ENCODE data around the gene YDJC.
"Not testable (repeated sequence)": the region's sequence is repeated elsewhere in the genome, so short reads cannot be mapped to it uniquely, and the experiment has no call there.

The YDJC gene

DNA sequence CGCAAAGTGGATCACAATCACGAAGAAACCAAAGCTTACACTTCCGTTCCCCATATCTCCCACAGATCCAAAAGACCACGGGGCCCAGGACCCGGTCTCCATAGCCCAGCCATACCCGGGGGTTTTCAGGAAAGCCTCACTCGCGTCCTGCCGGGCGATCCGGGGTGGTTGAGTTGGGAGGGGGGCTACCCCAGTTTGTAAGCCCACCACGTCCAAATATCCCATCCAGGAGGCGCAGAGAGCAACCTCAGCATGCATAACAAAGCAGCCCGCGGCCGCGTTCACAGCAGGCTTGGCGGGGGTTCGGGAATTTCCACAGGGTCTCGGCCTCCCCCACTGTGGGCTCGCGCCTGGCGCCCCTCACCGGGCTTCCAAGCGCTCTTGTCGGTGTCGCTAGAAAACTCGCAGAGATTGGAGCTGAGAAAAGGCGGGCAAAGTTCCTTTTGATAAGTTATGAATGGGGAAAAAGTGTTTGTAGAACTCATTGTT is 21.7 kb upstream of the YDJC start:
- FAIRE-seq = no peak

DNA sequence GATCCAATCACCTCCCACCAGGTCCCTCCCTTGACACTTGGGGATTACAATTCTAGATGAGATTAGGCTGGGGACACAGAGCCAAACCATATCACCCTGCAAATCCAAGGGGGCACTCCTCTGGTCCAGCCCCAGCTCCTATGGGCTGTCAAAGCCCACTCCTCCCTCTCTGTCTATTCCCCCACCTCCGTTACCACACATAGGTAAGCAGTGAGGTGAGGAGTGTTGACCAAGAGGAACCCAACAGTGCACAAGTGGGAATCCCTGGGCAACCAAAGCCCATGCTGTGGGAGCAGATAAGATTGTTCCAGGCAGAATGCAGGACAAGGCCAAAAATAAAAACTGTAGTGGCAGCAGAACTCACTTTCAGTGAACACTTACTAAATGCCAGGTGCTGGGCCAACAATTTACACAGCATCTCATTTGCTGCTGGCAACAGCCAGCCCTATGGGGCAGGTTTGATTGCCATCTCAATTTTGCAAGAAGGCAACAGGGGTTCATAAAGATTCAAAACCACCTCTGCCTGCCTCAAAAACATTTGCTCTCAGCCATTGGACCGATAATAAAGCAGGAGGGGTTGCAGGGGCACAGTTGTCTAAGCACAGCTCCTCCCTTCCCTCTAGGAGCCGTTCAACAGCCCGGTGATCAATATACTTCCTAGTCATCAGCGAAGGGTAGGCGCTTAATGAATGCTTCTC is 21.1 kb upstream of the YDJC start:
- FAIRE-seq = no peak

DNA sequence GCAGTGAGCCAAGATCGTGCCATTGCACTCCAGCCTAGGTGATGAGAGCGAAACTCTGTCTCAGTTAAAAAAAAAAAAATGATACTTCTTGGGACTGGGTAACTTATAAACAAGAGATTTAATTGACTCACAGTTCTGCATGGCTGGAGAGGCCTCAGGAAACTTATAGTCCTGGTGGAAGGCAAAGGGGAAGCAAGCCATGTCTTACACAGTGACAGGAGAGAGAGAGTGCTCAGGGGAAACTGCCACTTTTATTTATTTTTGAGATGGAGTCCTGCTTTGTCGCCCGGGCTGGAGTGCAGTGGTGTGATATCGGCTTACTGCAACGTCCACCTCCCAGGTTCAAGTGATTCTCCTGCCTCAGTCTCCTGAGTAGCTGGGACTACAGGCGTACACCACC is 20.5 kb upstream of the YDJC start:
- FAIRE-seq = no peak

- peak; percentile 94 for FAIRE-seq
Observed at GRCh38 chr22:21646608-21647590, 17.1 kb upstream of the YDJC start.

DNA sequence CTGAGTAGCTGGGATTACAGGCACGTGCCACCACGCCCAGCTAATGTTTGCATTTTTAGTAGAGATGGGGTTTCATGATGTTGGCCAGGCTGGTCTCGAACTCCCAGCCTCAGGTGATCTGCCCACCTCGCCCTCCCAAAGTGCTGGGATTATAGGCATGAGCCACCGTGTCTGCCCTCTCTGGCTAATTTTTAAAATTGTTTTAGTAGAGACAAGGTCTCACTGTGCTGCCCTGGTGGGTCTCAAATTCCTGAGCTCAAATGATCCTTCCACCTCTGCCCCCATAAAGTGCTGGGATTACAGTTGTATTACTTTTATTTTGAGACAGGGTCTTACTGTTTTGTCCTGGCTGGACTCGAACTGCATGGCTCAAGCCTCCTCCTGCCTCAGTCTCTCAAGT is 15.7 kb upstream of the YDJC start:
- FAIRE-seq = not testable (repeated sequence)

DNA sequence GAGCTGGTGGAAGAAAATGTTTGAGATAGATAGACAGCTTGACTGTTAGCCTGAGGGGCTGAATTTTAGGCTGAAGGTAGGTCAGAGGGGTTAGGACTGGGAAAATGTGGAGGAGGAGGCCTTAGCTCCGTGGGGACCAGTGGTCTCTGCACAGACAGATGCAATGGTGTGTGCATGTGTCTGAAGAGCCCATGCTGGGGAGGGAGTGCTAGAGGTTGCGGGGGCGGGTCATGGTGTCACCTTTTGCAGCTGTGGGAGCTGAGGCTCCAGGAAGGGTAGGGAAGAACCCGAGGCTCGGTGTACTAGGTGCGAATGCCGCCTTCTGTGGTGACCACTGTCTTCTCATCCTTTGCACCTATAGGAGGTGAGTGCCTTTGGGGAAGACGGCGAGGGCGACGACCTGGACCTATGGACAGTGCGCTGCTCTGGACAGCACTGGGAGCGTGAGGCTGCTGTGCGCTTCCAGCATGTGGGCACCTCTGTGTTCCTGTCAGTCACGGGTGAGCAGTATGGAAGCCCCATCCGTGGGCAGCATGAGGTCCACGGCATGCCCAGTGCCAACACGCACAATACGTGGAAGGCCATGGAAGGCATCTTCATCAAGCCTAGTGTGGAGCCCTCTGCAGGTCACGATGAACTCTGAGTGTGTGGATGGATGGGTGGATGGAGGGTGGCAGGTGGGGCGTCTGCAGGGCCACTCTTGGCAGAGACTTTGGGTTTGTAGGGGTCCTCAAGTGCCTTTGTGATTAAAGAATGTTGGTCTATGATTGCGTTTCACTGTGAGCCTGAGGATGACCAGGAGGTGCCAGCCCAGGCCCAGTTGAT is 13.9 kb upstream of the YDJC start:
- no peak for FAIRE-seq

DNA sequence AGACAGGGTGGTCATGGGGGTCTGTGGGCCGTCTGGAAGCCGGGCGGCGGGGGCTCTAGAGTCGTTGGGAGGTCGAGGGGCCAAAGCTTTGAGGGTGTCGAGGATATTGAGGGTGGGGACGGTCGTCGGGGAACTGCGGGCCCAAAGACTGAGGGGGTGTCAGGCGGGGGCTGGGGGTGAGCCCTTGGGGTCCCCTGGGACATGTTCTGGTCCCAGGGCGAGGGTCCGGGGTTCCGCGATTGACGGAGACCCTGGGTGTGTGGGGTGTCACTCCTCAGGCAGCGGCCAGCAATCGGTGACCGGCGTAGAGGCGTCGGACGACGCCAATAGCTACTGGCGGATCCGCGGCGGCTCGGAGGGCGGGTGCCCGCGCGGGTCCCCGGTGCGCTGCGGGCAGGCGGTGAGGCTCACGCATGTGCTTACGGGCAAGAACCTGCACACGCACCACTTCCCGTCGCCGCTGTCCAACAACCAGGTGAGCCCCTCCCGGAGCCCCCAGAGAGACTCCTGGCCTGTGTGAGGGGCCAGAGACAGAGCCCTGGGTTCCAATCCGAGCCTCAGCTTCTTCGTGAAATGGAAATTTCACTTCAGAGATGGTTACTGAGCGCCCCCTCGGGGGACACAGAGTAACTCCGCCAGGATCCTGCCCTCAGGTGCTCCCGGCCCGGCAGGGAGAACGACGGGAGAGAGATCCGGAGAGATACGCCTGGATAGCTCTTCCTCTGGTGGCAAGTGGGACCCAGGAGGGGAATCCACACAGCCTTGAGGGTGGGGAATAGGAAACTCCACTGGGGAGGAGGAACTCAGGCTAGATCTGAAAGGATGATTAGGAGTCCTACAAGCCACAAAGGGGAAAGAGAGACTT is 13.0 kb upstream of the YDJC start:
- peak; percentile 76 for FAIRE-seq

DNA sequence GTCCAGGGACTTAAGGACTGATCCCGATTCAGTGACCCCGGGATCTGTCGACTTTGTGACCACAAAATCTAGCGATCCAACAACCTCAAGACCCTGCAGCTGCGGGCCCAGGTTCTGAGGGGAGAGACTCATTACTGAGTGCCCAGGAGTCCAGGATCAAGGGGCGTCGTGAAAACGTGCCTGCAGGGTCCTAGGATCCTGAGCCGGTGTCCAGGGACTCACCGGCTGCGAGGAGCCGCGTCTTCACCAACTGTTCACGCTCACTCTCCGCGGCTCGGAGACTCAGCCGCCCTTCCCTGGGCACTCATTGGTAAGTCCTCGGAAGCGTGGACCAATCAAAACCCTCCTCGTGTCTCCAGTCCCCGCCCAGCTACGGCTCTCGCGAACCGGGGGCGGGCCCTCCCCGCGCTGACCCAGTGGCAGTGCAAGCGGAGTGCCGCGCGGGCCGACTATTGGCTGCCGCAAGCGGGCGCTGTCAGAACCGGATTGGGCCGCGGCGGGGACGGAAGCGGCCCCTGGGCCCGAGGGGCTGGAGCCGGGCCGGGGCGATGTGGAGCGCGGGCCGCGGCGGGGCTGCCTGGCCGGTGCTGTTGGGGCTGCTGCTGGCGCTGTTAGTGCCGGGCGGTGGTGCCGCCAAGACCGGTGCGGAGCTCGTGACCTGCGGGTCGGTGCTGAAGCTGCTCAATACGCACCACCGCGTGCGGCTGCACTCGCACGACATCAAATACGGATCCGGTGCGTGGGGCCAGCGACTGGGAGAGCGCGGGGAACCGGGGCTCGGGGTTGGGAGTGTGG is 12.2 kb upstream of the YDJC start, which contains the start of gene SDF2L1:
Gene SDF2L1 (plus strand): TSS at position 514 of the 795 bp plus-strand sequence. CDS start 35 bp downstream, at position 549.
- peak; percentile 98 for FAIRE-seq

GRCh38 chr22:21641417-21641788 is 11.6 kb upstream of the YDJC start:
- FAIRE-seq = no peak

GRCh38 chr22:21640810-21641209 is 11.0 kb upstream of the YDJC start:
- no peak for FAIRE-seq

GRCh38 chr22:21639359-21639758 is 9.5 kb upstream of the YDJC start:
- FAIRE-seq = no peak

DNA sequence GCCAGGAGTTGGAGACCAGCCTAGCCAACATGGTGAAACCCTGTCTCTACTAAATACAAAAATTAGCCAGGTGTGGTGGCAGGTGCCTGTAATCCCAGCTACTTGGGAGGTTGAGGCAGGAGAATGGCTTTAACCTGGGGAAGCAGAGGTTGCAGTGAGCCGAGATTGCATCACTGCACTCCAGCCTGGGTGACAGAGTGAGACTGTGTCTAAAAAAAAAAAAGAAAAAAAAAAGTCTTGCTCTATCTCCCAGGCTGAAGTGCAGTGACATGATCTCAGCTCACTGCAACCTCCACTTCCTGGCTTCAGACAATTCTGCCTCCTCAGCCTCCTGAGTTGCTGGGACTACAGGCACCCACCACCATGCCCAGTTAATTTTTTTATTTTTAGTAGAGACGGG is 7.6 kb upstream of the YDJC start:
- not testable (repeated sequence) for FAIRE-seq

DNA sequence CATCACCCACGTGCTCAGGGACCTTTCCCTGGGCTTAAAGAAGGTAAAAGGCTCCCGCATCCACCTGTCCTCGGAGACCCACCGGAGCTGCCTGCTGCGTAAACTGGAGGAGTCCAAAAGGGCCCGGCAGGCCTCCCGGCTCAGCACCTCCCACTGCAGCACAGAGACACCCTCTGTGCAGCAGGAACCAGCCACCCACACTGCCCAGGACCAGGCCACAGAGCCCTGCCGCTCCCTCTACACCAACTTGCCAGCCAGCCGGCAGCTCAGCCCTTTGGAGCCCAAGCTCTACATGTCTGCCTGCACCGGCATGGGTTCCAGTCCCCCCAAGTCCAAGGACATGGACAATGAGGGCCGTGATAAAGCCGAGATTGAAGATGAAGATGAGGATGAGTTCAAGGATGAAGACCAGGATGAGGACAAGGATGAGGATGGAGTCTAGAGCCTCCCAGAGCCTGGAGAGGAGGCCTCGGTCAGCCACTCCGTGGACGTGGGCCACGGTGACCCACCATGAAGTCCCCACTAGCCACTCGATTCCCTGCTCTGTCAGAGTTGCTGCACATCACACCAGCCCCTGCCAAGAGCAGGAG is 6.9 kb upstream of the YDJC start:
- FAIRE-seq = no peak

DNA sequence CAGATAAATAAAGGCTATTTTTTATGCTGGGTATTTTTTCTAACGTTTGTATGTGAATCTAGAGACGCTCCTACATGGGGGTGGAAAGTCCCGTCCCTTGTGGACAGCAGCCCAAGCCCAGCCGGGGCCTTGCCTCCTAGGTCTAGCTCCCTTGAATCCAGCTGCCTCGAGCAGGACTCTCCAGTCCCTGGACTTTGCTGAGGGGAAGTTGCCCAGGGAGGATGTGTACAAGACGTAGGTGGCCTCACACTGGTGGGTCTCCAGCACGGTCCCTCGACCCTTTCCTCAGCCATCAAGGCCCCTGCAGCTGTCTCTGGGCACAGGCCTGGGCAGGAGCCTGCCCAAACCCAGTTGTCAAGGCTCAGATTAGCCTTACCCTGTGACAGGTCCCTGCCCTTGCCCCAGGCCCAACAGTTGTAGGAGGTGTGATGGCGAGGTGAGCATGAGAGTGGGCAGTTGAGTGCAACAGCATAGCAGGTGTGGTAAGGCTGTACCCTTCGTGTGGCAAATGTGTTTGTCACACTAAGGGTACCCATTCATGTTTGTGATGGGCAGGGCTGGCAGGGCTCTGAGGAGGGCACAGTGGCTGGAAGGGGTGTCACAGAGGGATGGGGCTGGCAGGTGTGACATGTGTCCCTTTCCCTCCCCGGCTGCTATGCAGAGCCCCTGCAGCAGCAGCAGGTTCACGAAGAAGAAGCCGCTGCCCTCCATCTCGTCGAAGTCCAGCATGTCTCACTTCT is 6.1 kb upstream of the YDJC start:
- FAIRE-seq = no peak

- FAIRE-seq = no peak
Observed at GRCh38 chr22:21634844-21635243, 5.0 kb upstream of the YDJC start.

GRCh38 chr22:21634081-21634480 is 4.3 kb upstream of the YDJC start:
- FAIRE-seq = no peak

DNA sequence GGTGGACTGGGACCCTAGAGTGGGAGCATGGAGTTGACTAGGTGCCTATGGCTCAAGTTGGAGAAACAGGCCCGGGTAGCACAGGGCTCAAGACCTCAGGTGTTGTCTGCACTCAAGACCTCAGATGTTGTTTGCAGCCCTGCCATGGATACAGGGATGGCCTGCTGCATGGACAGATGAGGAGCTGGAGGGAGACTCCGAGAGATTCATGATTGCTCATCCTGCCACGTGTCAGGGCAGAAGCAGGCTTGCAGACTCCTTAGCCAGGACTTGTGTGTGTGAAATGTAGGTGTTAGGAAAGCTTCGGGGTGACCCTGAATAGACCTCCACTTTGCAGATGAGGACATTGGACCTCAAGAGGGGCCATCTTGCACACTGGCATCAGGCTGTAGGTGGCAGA is 3.7 kb upstream of the YDJC start:
- FAIRE-seq = no peak

DNA sequence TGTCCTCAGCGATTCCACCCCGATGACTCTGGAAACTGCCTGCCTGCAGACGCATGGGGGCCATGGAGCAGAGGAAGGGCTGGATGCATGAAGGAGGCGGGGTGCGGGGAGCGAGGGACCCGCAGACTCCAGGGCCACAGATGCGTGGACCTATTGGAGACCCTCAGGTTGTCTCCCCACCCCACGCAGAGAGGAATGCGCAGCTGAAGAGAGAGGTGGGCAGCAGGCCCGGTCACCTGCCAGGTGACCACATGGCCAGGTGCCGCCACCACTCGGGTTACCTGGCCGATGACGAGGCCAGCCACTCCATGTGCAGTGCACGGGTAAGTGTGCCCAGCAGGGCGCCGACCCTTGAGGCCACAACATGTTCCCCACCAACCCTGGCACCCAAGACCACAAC is 3.1 kb upstream of the YDJC start:
- no peak for FAIRE-seq

DNA sequence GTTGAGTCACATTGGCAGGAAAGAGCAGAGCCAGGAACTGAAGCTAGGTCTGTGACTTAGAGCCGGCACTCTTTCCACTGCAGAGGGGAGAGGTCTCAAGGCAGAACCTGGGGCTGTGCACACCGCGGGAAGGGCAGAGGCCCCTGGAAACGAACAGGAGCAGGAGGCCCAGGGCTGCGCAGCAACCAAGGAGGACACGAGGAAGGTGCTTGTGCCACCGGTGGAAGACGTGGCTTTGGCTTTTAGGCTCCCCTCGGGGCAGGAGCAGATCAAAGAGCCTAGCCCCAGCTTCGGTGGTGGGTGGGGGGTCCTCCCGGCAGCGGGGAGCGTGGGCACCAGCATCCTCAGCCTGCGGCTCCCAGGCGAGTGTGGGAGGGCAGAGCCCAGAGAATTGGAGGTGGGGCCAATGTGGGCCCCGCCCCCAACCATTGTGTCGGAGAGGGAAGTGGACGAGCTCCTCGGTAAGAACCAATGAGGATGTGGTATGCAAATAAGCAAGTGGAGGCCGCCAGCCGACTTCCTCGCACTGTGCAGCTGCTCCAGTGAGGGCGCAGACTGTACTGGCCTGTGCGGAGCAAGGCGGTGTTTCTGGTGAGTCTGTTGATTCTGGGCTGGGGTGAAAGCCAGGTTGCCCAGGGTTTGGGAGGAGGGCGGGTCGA is 2.5 kb upstream of the YDJC start, which contains the start of gene CCDC116:
Gene CCDC116 (plus strand): TSS at position 524 of the 659 bp plus-strand sequence. CDS start 422 bp downstream, outside the sequence.
- no peak for FAIRE-seq
